H1 (cell line): ENCODE data around the gene STX18. TPM values are rescaled to one million over a fixed set of nuclear protein-coding genes. Genes with fewer than 3 reads are reported as not detected.

Experiments
- polyA plus RNA-seq, 7 experiments: library from polyadenylated mRNA; depleted of rRNA in 3 of 7; stranded (reverse) in 5 of 7; unstranded in 2 of 7; fragments of >200 nt in 5 of 7; fragments of 200-250 nt in 2 of 7; gene quantifications; 1 replicate in 5 of 7; 2 replicates in 1 of 7; 4 replicates in 1 of 7; pipeline versions ENCODE4 v1.2.1 to v1.2.3, GENCODE V29; 2011 to 2013; ENCODE audit warnings: missing spikeins in 2 of 7, mixed read lengths in 2 of 7
- total RNA-seq: library from RNA; stranded (reverse); fragmentation: NEBNext Ultra II Directional; extraction: Animal tissue kit (Norgen Biotek cat#: 25700); gene quantifications from 2 replicates; pipeline ENCODE4 v1.2.1, GENCODE V29; 2021

STX18 gene
- total and polyA plus RNA-seq, 2 of the 8 experiments (the other 6 are each of a cell fraction or from before 2014, with no cell fraction given), result 14.6 to 18.3 TPM

Other genes with a start within 250 kb of the STX18 start
- 56.6 and 61.4 TPM in 2 replicates for gene NSG1, start 154.9 kb downstream of the STX18 start, total RNA-seq
- 35.7 and 60.0 TPM in 2 replicates for gene NSG1, start 154.9 kb downstream of the STX18 start, polyA plus RNA-seq (2011; rRNA removed)